ENCODE data around the gene NUCKS1. TPM values are rescaled to one million over a fixed set of nuclear protein-coding genes. Genes with fewer than 3 reads are reported as not detected.

The NUCKS1 gene
- total RNA-seq, 1 experiment from 2014 or later: 205 TPM

GRCh38 chr1:205664399-205665017, 85.5 kb downstream of the NUCKS1 start:
- no peaks in the 10 kb centered on the region for H3K9me3 ChIP-seq
- H3K4me3 Mint-ChIP-seq (ENCODE audit: unreplicated experiment): no peak overlapping the region
- no peak for TF ChIP-seq CTCF (IDR thresholded peaks at IDR 0.05; ENCODE audit: insufficient read depth in 1 of 2, low read depth in 1 of 2, low read length in 1 of 2, severe bottlenecking in 1 of 2, unreplicated experiment in 1 of 2)
- intact Hi-C loops (cut with micrococcal nuclease; ENCODE audit: unreplicated experiment): no loop called here
- ChIA-PET POLR2A (no interaction called here), CTCF (no interaction called here)
- no peaks in the 10 kb centered on the region for H3K36me3 Mint-ChIP-seq (ENCODE audit: insufficient read depth, unreplicated experiment)
- H3K4me1 ChIP-seq: peaks cover 18% of the 10 kb centered on the region
- H3K27ac Mint-ChIP-seq (ENCODE audit: unreplicated experiment): no peak overlapping the region
- H3K4me3 ChIP-seq (ENCODE audit: low read depth, low read length): no peak overlapping the region
- H3K27me3 Mint-ChIP-seq (ENCODE audit: insufficient read depth, unreplicated experiment): no peaks in the 10 kb centered on the region
- H3K36me3 ChIP-seq (ENCODE audit: control insufficient read depth, insufficient read depth, low read length): no peaks in the 10 kb centered on the region
- H3K9me3 Mint-ChIP-seq (ENCODE audit: unreplicated experiment): no peaks in the 10 kb centered on the region
- no peaks in the 10 kb centered on the region for H3K27me3 ChIP-seq (replicated peaks; ENCODE audit: control insufficient read depth, insufficient read depth, low read length)
- no TSS peak for BruUV-seq (replicated peaks)
- H3K4me1 Mint-ChIP-seq (ENCODE audit: low read depth, unreplicated experiment): peaks cover 17% of the 10 kb centered on the region
- no peak for DNase-seq

GRCh38 chr1:205663286-205663936, 86.6 kb downstream of the NUCKS1 start:
- no peak for DNase-seq
- H3K36me3 Mint-ChIP-seq (ENCODE audit: insufficient read depth, unreplicated experiment): no peaks in the 10 kb centered on the region
- peaks cover 6% of the 10 kb centered on the region for H3K4me1 Mint-ChIP-seq (ENCODE audit: low read depth, unreplicated experiment)
- POLR2A ChIA-PET: no interaction called here
- H3K4me1 ChIP-seq: peaks cover 9% of the 10 kb centered on the region
- intact Hi-C loops (cut with micrococcal nuclease; ENCODE audit: unreplicated experiment): no loop called here
- H3K27me3 ChIP-seq (replicated peaks; ENCODE audit: control insufficient read depth, insufficient read depth, low read length): no peaks in the 10 kb centered on the region
- no peaks in the 10 kb centered on the region for H3K27me3 Mint-ChIP-seq (ENCODE audit: insufficient read depth, unreplicated experiment)
- no peaks in the 10 kb centered on the region for H3K9me3 ChIP-seq
- CTCF ChIA-PET: interaction anchor here (0.5 kb wide), 1 partner anchor 131 kb away, joined by 3 read pairs; no protein-coding TSS in a partner anchor
- no peak overlapping the region for H3K4me3 ChIP-seq (ENCODE audit: low read depth, low read length)
- H3K36me3 ChIP-seq (ENCODE audit: control insufficient read depth, insufficient read depth, low read length): no peaks in the 10 kb centered on the region
- BruUV-seq (replicated peaks): no TSS peak
- no peaks in the 10 kb centered on the region for H3K9me3 Mint-ChIP-seq (ENCODE audit: unreplicated experiment)
- TF ChIP-seq CTCF (IDR thresholded peaks at IDR 0.05; ENCODE audit: insufficient read depth in 1 of 2, low read depth in 1 of 2, low read length in 1 of 2, severe bottlenecking in 1 of 2, unreplicated experiment in 1 of 2): no peak
- H3K27ac Mint-ChIP-seq (ENCODE audit: unreplicated experiment): no peak overlapping the region
- H3K4me3 Mint-ChIP-seq (ENCODE audit: unreplicated experiment): no peak overlapping the region

Other genes with a start within 250 kb of the NUCKS1 start
- 17.0 and 18.5 TPM in 2 replicates for gene CDK18, start 245.5 kb downstream of the NUCKS1 start, total RNA-seq (2022)
- gene ELK4, start 118.2 kb downstream of the NUCKS1 start, total RNA-seq (2022): 14.4 and 16.9 TPM in 2 replicates
- gene SLC45A3, start 69.7 kb downstream of the NUCKS1 start, total RNA-seq (2022): 5.5 TPM in 2 replicates
- 11.0 and 11.9 TPM in 2 replicates for gene RAB29, start 25.3 kb upstream of the NUCKS1 start, total RNA-seq (2022)
- gene SLC41A1, start 63.0 kb upstream of the NUCKS1 start, total RNA-seq (2022): 10.8 and 12.5 TPM in 2 replicates
- gene PM20D1, start 100.0 kb upstream of the NUCKS1 start, total RNA-seq (2022): 0.21 TPM in 1 of 2 replicates, not detected in the other
- gene SLC26A9, start 193.3 kb upstream of the NUCKS1 start, total RNA-seq (2022): 0.30 TPM in 1 of 2 replicates, not detected in the other